ENCODE measurements around the gene ING3.

ING3 gene

GRCh38 chr7:120998996-120999565, 48.5 kb downstream of the ING3 start:
- no peak for DNase-seq (ENCODE audit: low read depth, low spot score)
- no peak overlapping the region for H3K4me3 ChIP-seq (ENCODE audit: low read depth, low read length)
- in situ Hi-C loops (cut with HindIII; ENCODE audit: low sequenced_read_pairs): no loop called here
- TF ChIP-seq CTCF (IDR thresholded peaks at IDR 0.05; ENCODE audit: low read depth, low read length): no peak

- DNase-seq (ENCODE audit: low read depth, low spot score): peak; percentile 69
- TF ChIP-seq CTCF (IDR thresholded peaks at IDR 0.05; ENCODE audit: low read depth, low read length): no peak
- H3K4me3 ChIP-seq (ENCODE audit: low read depth, low read length): no peak overlapping the region
- in situ Hi-C loops (cut with HindIII; ENCODE audit: low sequenced_read_pairs): no loop called here
Measured at GRCh38 chr7:121000081-121000983, 49.8 kb downstream of the ING3 start.

- in situ Hi-C loops (cut with HindIII; ENCODE audit: low sequenced_read_pairs): no loop called here
- DNase-seq (ENCODE audit: low read depth, low spot score): no peak
- TF ChIP-seq CTCF (IDR thresholded peaks at IDR 0.05; ENCODE audit: low read depth, low read length): no peak
- H3K4me3 ChIP-seq (ENCODE audit: low read depth, low read length): no peak overlapping the region
Measured at GRCh38 chr7:121001234-121001906, 50.8 kb downstream of the ING3 start.

- DNase-seq (ENCODE audit: low read depth, low spot score): peak; percentile 16
- no peak for TF ChIP-seq CTCF (IDR thresholded peaks at IDR 0.05; ENCODE audit: low read depth, low read length)
- H3K4me3 ChIP-seq (ENCODE audit: low read depth, low read length): no peak overlapping the region
- in situ Hi-C loops (cut with HindIII; ENCODE audit: low sequenced_read_pairs): no loop called here
Measured at GRCh38 chr7:121002048-121002756, 51.6 kb downstream of the ING3 start.

GRCh38 chr7:121002757-121003200, 52.2 kb downstream of the ING3 start:
- H3K4me3 ChIP-seq (ENCODE audit: low read depth, low read length): no peak overlapping the region
- in situ Hi-C loops (cut with HindIII; ENCODE audit: low sequenced_read_pairs): no loop called here
- no peak for TF ChIP-seq CTCF (IDR thresholded peaks at IDR 0.05; ENCODE audit: low read depth, low read length)
- peak; percentile 58 for DNase-seq (ENCODE audit: low read depth, low spot score)

Data from astrocyte of the spinal cord (primary cell).